ENCODE data around the gene ITGA3. TPM values are rescaled to one million over a fixed set of nuclear protein-coding genes. Genes with fewer than 3 reads are reported as not detected.

The ITGA3 gene
- total RNA-seq, 4 donors from 2014 or later: 145 to 246 (median 172) TPM

DNA sequence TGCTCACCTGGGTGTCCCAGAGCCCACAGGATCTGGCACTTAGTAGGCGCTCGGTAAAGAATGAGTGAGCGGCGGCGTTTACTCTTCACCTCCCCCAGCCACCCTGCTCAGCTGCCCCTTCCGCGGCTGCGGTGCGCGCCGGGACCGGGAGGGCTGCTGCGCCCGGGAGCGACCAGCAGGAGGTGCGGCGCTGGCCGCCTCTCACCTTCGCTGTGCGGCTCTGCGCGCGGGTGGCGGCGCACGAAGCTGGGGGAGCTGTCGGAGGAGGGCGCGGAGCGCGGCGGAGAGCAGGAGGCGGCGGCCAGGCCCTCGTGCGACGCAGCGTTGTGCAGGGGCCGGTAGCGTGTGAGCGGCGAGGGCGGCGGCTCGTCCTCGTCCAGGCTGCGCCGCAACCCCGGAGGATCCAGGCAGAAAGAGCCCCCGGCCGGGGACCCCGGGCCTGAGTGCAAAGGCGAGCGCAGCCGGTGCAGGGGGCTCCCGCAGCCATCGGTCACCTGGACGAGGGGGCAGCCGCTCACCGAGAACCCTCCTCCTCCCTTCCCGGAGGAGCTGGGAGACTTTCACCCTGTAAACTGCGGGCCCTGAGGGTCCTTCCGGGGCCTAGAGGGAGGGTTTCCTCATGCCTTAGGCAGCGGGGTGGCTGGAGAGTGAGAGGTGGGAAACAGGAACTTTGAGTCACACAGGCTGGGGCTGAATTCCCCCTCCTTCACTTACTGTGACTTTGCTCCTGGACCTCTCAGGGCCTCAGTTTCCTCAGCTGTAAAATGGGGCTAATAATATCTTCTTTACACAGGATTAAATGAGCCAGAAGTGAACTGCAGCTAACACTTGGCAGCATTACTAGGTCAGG lies 61.5 kb downstream of the ITGA3 start:
- DNase-seq: peak; percentile 64 to 66

DNA sequence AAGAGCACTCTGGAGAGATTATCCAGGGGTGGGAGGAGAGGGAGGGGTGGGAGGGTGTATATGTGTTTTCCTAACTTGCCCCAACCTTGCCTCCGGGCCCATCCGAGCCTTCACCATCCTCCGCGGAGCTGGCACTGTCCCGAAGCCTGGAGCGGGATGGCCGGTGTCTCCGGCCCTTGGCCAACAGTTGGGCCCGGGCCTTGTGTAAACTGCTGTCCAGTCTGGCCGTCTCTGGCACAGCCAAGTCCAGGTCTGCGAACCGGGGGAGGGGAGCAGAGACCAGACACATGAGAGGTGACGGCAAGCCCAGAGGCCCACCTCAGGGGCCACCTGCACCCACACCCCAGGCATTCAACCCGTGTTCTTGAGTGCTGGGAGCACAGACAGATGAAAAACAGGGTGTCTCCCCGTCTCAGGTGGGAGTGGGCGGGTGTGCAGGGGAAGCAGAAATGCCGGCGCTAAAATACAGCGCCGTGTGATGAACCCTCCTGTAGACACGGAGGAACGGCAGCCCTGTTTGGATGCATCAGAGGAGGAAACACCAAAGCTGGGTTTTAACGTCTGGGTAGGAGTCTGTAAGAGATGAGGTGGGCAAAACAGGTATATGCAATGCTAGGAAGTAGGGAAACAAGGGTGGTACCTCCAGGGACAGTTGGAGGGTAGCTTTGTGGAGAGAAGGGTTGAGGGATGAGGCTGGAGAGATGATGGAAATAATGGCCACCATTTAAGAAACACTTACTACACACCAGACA lies 62.3 kb downstream of the ITGA3 start:
- TF ChIP-seq, protein P1, sequence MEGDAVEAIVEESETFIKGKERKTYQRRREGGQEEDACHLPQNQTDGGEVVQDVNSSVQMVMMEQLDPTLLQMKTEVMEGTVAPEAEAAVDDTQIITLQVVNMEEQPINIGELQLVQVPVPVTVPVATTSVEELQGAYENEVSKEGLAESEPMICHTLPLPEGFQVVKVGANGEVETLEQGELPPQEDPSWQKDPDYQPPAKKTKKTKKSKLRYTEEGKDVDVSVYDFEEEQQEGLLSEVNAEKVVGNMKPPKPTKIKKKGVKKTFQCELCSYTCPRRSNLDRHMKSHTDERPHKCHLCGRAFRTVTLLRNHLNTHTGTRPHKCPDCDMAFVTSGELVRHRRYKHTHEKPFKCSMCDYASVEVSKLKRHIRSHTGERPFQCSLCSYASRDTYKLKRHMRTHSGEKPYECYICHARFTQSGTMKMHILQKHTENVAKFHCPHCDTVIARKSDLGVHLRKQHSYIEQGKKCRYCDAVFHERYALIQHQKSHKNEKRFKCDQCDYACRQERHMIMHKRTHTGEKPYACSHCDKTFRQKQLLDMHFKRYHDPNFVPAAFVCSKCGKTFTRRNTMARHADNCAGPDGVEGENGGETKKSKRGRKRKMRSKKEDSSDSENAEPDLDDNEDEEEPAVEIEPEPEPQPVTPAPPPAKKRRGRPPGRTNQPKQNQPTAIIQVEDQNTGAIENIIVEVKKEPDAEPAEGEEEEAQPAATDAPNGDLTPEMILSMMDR (IDR thresholded peaks at IDR 0.05): no peak
- no peak for TF ChIP-seq POLR2A (IDR thresholded peaks at IDR 0.05)
- no peak overlapping the region for H3K4me3 ChIP-seq (replicated peaks in 1 of 3)
- no peaks in the 10 kb centered on the region for H3K27me3 ChIP-seq
- WGBS, 2 donors: 72 to 87% methylated on average over 18 to 22 of the region's 23 CpGs
- no peak overlapping the region for H3K27ac ChIP-seq
- H3K4me1 ChIP-seq: peaks cover 7 to 10% of the 10 kb centered on the region in 2 donors
- DNase-seq: no peak
- intact Hi-C loops (cut with DNase I): loop anchor here (10.0 kb wide), 1 partner anchor 177 kb away; no protein-coding TSS in a partner anchor
- H3K36me3 ChIP-seq: no peaks in the 10 kb centered on the region
- H3K9me3 ChIP-seq: no peaks in the 10 kb centered on the region

More for the DNA sequence above, 61.5 kb downstream of the ITGA3 start:
- Histone ChIP-seq H3K4me3 (replicated peaks in 1 of 3) (no peak overlapping the region), H3K36me3 (no peaks in the 10 kb centered on the region), H3K4me1 (peaks cover 7 to 11% of the 10 kb centered on the region in 2 donors), H3K9me3 (no peaks in the 10 kb centered on the region), H3K27me3 (no peaks in the 10 kb centered on the region), H3K27ac (no peak overlapping the region)
- WGBS, 2 donors: 27 to 30% methylated on average over 13 to 24 of the region's 64 CpGs
- intact Hi-C loops (cut with DNase I): loop anchor here (10.0 kb wide), 1 partner anchor 177 kb away; no protein-coding TSS in a partner anchor
- TF ChIP-seq, protein P1 (IDR thresholded peaks at IDR 0.05): peak in 5 of 6 experiments; percentile 35 to 76 (median 69)
- TF ChIP-seq POLR2A (IDR thresholded peaks at IDR 0.05): no peak

DNA sequence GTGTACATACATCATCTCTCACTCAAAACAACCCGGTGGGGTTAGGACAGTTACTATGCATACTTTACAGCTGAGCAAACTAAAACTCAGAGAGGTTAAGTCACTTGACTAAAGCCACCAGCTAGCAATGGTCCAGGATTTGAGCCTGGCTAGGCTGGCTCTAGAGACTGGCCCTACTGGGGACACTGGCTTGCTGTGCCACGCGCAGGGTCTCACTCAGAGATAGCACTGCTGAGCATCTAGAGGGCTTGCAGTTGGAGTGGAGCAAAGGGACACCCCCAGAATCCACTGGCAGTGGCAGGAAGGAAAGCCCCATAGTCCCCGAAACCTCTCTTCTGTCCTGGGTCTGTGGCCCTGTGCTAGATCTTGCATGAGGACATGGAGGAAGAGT lies 62.9 kb downstream of the ITGA3 start:
- peaks cover 7 to 14% of the 10 kb centered on the region in 2 donors for H3K4me1 ChIP-seq
- no peaks in the 10 kb centered on the region for H3K27me3 ChIP-seq
- intact Hi-C loops (cut with DNase I): loop anchor here (10.0 kb wide), 1 partner anchor 176 kb away; no protein-coding TSS in a partner anchor
- WGBS, 2 donors: 76 to 86% methylated on average over 3 to 4 of the region's 4 CpGs
- H3K36me3 ChIP-seq: no peaks in the 10 kb centered on the region
- no peak overlapping the region for H3K27ac ChIP-seq
- no peaks in the 10 kb centered on the region for H3K9me3 ChIP-seq
- no peak for TF ChIP-seq POLR2A (IDR thresholded peaks at IDR 0.05)
- TF ChIP-seq, protein P1 (IDR thresholded peaks at IDR 0.05): no peak
- no peak for DNase-seq
- no peak overlapping the region for H3K4me3 ChIP-seq (replicated peaks in 1 of 3)

DNA sequence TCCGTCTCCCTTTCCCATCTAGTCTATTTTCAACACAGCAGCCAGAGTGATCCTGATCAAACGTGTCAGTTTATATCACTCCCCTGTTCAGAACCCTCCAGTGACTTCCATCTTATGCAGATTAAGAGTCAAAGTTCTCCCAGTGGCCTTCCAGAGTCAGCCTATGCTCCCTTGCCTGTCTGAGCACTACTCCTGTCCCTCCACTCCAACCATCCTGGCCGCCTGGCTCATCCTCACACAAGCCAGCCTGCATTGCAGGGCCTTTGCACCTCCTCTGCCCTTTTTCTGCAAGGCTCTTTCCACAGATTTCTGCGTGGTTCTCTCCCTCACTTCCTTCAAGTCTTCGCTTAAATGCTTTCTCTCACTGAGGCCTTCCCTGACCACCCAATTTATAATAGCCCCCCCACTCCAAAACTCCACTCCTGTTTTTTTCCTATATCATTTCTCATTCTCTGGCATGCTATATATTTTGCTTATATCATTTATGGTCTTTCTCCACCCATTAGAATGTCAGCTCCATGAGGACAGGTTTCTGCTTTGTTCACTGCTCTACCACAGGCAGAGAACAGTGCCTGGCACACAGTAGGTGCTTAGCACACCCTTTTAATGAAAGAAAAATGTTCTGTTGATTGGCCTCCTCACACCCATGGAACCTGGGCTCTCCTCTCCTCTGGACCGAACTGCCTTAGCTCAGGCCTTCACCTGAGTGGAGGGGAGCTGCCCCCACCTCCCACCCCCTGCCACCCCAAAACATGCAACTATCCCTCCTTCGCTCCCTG lies 64.8 kb downstream of the ITGA3 start:
- DNase-seq: no peak
- no peaks in the 10 kb centered on the region for H3K27me3 ChIP-seq
- H3K36me3 ChIP-seq: no peaks in the 10 kb centered on the region
- no peak overlapping the region for H3K4me3 ChIP-seq (replicated peaks in 1 of 3)
- 90 to 93% methylated on average over 7 of the region's 7 CpGs for WGBS, 2 donors
- H3K27ac ChIP-seq: no peak overlapping the region
- no peaks in the 10 kb centered on the region for H3K9me3 ChIP-seq
- TF ChIP-seq, protein P1 (IDR thresholded peaks at IDR 0.05): no peak
- no peak for TF ChIP-seq POLR2A (IDR thresholded peaks at IDR 0.05)
- intact Hi-C loops (cut with DNase I): no loop called here
- H3K4me1 ChIP-seq: peaks cover 7 to 18% of the 10 kb centered on the region in 2 donors

Measured in thyroid gland (tissue), 4 donors.